Thyroid gland (tissue), 4 donors: ENCODE data around the gene BARX2. TPM values are rescaled to one million over a fixed set of nuclear protein-coding genes. Genes with fewer than 3 reads are reported as not detected.

ENCODE experiments used
- DNase-seq, 2 donors: peaks; one replicate each; pipeline ENCODE4 v3.0.0-alpha.2; 2019
- H3K27ac ChIP-seq, 3 donors: fragments of 200-600 bp; sonication (generic); 1 replicate in 2 of 3; 2 replicates in 1 of 3; pipeline ENCODE4 v1.5.1; 2016 to 2019; ENCODE audit warnings: mild to moderate bottlenecking in 1 of 3, moderate library complexity in 1 of 3
- H3K27me3 ChIP-seq: fragments of 200-600 bp; sonication (generic); one replicate; pipeline ENCODE4 v1.5.1; 2019
- H3K36me3 ChIP-seq, 2 donors: fragments of 200-600 bp; sonication (generic); one replicate each; pipeline ENCODE4 v1.5.1; 2016 to 2019
- H3K4me1 ChIP-seq, 2 donors: fragments of 200-600 bp; sonication (generic); one replicate each; pipeline ENCODE4 v1.5.1; 2017 to 2019
- H3K4me3 ChIP-seq, 3 donors: fragments of 200-600 bp; sonication (generic); replicated peaks in 1 of 3; 1 replicate in 2 of 3; 2 replicates in 1 of 3; pipeline ENCODE4 v1.5.1; 2016; ENCODE audit warnings: mild to moderate bottlenecking in 1 of 3
- H3K9me3 ChIP-seq: fragments of 200-600 bp; sonication (generic); one replicate; pipeline ENCODE4 v1.5.1; 2017
- CTCF ChIP-seq, 6 experiments: fragments of 200-600 bp in 3 of 6; fragments of 450-650 bp in 3 of 6; sonication (generic) in 3 of 6; IDR thresholded peaks; one replicate each; pipeline ENCODE4 v1.5.1; 2016 to 2019; ENCODE audit warnings: antibody characterized with exemption in 6 of 6, mild to moderate bottlenecking in 2 of 6, inconsistent platforms in 1 of 6, moderate library complexity in 1 of 6
- POLR2A ChIP-seq, 2 donors: fragments of 450-650 bp; IDR thresholded peaks; one replicate each; pipeline ENCODE4 v1.6.1; 2017; ENCODE audit warnings: antibody characterized with exemption in 2 of 2, mild to moderate bottlenecking in 2 of 2, moderate library complexity in 1 of 2
- WGBS, 2 donors: methylation state at CpG; one replicate each; pipeline ENCODE4 v1.1.5; 2017; 5-methylcytosine and 5-hydroxymethylcytosine counted together
- intact Hi-C: fragments of 100-400 bp; cut with DNase I; formaldehyde crosslinking; loops from one replicate; pipeline ENCODE4 v1.15.1; 2023
- total RNA-seq, 4 donors: library from RNA; depleted of rRNA; stranded (reverse); fragments of >200 nt; gene quantifications; one replicate each; pipeline ENCODE4 v1.2.3, GENCODE V29; 2016

BARX2 gene
- total RNA-seq, 4 donors from 2014 or later, result 0.49 to 0.78 TPM; not detected in 2

DNA sequence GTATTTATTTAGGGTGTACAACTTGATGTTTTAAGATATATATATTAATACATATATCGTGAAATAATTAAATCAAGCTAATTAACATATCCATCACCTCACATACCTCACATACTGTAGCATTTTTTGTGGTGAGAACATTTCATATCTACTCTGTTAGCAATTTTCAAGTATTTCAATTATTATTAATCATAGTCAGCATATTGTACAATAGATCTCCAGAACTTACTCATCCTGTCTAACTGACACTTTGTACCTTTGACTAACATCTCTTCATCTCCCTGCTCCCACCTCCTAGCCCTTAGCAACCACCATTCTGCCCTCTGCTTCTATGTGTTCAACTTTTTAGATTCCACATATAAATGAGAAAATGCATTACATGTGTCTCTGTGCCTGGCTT is 108.4 kb downstream of the BARX2 start:
- WGBS, 2 donors, result 90 to 93% methylated on average over 1 of the region's 1 CpG
- no peak overlapping the region for H3K4me3 ChIP-seq
- no peaks in the 10 kb centered on the region for H3K4me1 ChIP-seq
- TF ChIP-seq POLR2A (IDR thresholded peaks at IDR 0.05) (no peak), CTCF (IDR thresholded peaks at IDR 0.05) (no peak)
- H3K9me3 ChIP-seq, result no peaks in the 10 kb centered on the region
- intact Hi-C loops, result no loop called here
- H3K36me3 ChIP-seq, result no peaks in the 10 kb centered on the region
- no peak overlapping the region for H3K27ac ChIP-seq
- DNase-seq, result no peak
- no peaks in the 10 kb centered on the region for H3K27me3 ChIP-seq

- intact Hi-C loops, result no loop called here
- 76 to 92% methylated on average over 1 of the region's 1 CpG for WGBS, 2 donors
- TF ChIP-seq POLR2A (IDR thresholded peaks at IDR 0.05) (no peak), CTCF (IDR thresholded peaks at IDR 0.05) (no peak)
These were observed 113.6 kb downstream of the BARX2 start for GRCh38 chr11:129489249-129489648.

GRCh38 chr11:129490004-129490403 is 114.4 kb downstream of the BARX2 start:
- H3K4me1 ChIP-seq, result no peaks in the 10 kb centered on the region
- DNase-seq, result no peak
- no peaks in the 10 kb centered on the region for H3K9me3 ChIP-seq
- H3K27me3 ChIP-seq, result no peaks in the 10 kb centered on the region
- no peaks in the 10 kb centered on the region for H3K36me3 ChIP-seq
- no peak overlapping the region for H3K4me3 ChIP-seq
- no peak for TF ChIP-seq POLR2A (IDR thresholded peaks at IDR 0.05)
- no peak for TF ChIP-seq CTCF (IDR thresholded peaks at IDR 0.05)
- intact Hi-C loops, result no loop called here
- WGBS, 2 donors, result 57 to 76% methylated on average over 6 of the region's 6 CpGs
- H3K27ac ChIP-seq, result no peak overlapping the region

More at GRCh38 chr11:129489249-129489648, 113.6 kb downstream of the BARX2 start:
- no peaks in the 10 kb centered on the region for H3K27me3 ChIP-seq
- no peak overlapping the region for H3K4me3 ChIP-seq
- no peak overlapping the region for H3K27ac ChIP-seq
- H3K9me3 ChIP-seq, result no peaks in the 10 kb centered on the region
- no peaks in the 10 kb centered on the region for H3K4me1 ChIP-seq
- H3K36me3 ChIP-seq, result no peaks in the 10 kb centered on the region
- no peak for DNase-seq

DNA sequence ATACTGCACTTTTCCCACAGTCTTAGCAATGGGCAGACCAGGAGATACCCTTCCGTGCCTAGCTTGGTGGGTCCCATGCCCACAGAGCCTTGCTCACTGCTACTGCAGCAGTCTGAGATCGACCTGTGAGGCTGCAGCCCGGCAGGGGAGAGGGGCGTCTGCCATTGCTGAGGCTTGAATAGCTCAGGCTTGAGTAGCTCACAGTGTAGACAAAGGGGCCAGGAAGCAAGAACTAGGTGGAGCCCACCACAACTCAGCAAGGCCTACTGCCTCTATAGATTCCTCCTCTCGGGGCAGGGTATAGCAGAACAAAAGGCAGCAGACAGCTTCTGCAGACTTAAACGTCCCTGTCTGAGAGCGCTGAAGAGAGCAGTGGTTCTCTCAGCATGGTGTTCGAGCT is 118.1 kb downstream of the BARX2 start:
- H3K36me3 ChIP-seq, result no peaks in the 10 kb centered on the region
- no peak overlapping the region for H3K27ac ChIP-seq
- H3K9me3 ChIP-seq, result no peaks in the 10 kb centered on the region
- H3K27me3 ChIP-seq, result no peaks in the 10 kb centered on the region
- no peak for DNase-seq
- TF ChIP-seq CTCF (IDR thresholded peaks at IDR 0.05), result no peak
- 87 to 88% methylated on average over 7 to 8 of the region's 8 CpGs for WGBS, 2 donors
- no peaks in the 10 kb centered on the region for H3K4me1 ChIP-seq
- intact Hi-C loops, result no loop called here
- H3K4me3 ChIP-seq, result no peak overlapping the region

Other genes with a start within 250 kb of the BARX2 start
- 10 to 100 TPM; 13.5 to 21.9 (median 20.2) TPM for gene ARHGAP32, start 183.5 kb upstream of the BARX2 start, total RNA-seq